Measurements from ENCODE around the gene ZNF597.

The ZNF597 gene, protein sequence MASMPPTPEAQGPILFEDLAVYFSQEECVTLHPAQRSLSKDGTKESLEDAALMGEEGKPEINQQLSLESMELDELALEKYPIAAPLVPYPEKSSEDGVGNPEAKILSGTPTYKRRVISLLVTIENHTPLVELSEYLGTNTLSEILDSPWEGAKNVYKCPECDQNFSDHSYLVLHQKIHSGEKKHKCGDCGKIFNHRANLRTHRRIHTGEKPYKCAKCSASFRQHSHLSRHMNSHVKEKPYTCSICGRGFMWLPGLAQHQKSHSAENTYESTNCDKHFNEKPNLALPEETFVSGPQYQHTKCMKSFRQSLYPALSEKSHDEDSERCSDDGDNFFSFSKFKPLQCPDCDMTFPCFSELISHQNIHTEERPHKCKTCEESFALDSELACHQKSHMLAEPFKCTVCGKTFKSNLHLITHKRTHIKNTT

DNA sequence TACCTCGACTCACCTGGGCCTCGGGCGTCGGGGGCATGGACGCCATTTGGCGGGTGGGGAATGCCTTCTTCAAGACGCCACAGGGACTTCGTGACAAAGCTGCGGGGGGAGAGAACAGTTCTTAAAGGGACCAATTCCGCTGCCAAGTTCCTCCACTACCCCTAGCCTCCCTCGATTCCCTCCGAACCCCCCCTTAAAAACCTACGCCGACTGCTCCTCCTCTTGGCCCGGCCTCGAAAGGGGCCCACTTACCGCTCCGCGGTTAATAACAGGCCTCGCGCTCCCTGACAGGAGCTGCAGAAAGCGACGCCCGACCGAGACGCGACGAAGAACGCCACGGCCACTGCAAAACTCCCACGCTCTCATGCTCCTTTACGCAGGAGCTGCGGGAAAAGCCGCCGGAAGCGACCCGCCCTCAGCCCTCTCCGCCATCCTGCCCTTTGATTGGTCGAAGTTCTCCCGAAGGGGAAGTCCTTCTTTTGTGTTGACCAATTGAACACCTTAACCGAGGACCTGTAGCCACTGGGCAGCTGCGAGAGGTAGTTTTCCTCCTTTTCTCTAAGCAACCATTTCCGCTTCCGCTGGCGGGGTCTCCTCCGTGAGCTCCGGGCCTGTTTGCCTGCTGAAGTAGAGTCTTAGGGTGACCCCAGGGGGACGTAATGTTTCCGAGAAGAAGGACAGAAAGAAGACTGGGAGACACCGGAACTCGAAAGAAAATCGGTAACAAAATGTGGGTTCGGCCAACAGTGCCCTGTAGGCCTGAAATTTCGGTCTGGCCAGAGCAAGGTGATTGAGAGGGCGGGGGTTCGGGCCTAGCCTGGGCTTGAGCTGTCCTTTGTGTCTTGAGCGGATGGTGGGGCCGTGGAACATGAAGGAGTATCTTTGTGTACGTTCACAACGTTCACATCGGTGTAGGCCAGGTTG, at the start of gene ZNF597, which contains the start of gene NAA60:
ZNF597 (minus strand) TSS at position 397 of the 924 bp plus-strand sequence; CDS start at position 46, 351 bp downstream.
NAA60 (plus strand) TSS at position 573 of the 924 bp plus-strand sequence. CDS start 32,548 bp downstream, outside the sequence.
- peaks cover 9% of the 10 kb centered on the region; the same call in 1 of the 2 replicates for H3K79me2 ChIP-seq (ENCODE audit: insufficient read depth, low read length)
- peaks cover 40% of the 10 kb centered on the region for H3K36me3 ChIP-seq (ENCODE audit: insufficient read depth, low read length)

DNA sequence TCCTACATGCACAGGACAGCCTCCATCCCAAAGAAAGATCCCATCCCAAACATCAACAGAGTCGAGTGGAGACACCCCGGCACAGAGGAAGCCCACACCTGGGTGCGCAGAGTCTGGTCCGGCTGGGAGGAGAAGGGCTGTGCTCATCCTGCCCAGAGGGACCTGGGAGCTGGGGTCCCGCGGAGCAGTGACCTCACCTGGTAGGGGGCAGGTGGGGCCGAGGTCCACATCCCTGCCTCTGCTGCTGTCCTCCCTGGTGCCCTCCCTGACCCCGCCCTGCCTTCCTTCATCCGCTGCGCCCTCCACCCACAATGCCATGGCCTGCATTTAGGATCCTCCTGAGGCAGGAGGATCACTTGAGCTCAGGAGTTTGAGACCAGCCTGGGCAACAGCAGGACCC, 49.1 kb upstream of the ZNF597 start:
- TF ChIP-seq, protein P1, sequence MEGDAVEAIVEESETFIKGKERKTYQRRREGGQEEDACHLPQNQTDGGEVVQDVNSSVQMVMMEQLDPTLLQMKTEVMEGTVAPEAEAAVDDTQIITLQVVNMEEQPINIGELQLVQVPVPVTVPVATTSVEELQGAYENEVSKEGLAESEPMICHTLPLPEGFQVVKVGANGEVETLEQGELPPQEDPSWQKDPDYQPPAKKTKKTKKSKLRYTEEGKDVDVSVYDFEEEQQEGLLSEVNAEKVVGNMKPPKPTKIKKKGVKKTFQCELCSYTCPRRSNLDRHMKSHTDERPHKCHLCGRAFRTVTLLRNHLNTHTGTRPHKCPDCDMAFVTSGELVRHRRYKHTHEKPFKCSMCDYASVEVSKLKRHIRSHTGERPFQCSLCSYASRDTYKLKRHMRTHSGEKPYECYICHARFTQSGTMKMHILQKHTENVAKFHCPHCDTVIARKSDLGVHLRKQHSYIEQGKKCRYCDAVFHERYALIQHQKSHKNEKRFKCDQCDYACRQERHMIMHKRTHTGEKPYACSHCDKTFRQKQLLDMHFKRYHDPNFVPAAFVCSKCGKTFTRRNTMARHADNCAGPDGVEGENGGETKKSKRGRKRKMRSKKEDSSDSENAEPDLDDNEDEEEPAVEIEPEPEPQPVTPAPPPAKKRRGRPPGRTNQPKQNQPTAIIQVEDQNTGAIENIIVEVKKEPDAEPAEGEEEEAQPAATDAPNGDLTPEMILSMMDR (IDR thresholded peaks at IDR 0.05; ENCODE audit: low read length): no peak
- Histone ChIP-seq H3K4me1 (ENCODE audit: insufficient read depth, low read length, severe bottlenecking) (no peaks in the 10 kb centered on the region), H3K79me2 (ENCODE audit: insufficient read depth, low read length) (no peaks in the 10 kb centered on the region), H3K4me3 (ENCODE audit: low read depth, low read length, poor library complexity, severe bottlenecking) (no peak overlapping the region), H2AFZ (ENCODE audit: low read length) (no peak overlapping the region), H4K20me1 (ENCODE audit: insufficient read depth, low read length) (no peaks in the 10 kb centered on the region), H3K36me3 (ENCODE audit: insufficient read depth, low read length) (0 out of 2 replicates have a peak, but pooled peaks cover 10% of the 10 kb centered on the region), H3K9me3 (ENCODE audit: low read length) (no peaks in the 10 kb centered on the region), H3K27ac (ENCODE audit: low read depth, low read length, poor library complexity, severe bottlenecking) (no peak overlapping the region), H3K9ac (ENCODE audit: low read length) (no peak overlapping the region), H3F3A (ENCODE audit: insufficient read depth, low read length) (no peaks in the 10 kb centered on the region), H3K9me2 (ENCODE audit: low read depth, low read length) (no peaks in the 10 kb centered on the region), H3K4me2 (ENCODE audit: low read length) (no peak overlapping the region), H3K27me3 (ENCODE audit: insufficient read depth, low read length) (peaks cover 4% of the 10 kb centered on the region; the same call in 1 of the 2 replicates)

More for the DNA sequence above, at the start of gene ZNF597, which contains the start of gene NAA60:
- H3K4me1 ChIP-seq (ENCODE audit: insufficient read depth, low read length, severe bottlenecking): peaks cover 13% of the 10 kb centered on the region
- no peak within 1 kb of the TSS for H3K27ac ChIP-seq (ENCODE audit: low read depth, low read length, poor library complexity, severe bottlenecking)
- peak within 1 kb of the TSS; percentile 86 for H3K4me3 ChIP-seq (ENCODE audit: low read depth, low read length, poor library complexity, severe bottlenecking)
- no peak within 1 kb of the TSS for H2AFZ ChIP-seq (ENCODE audit: low read length)
- H3K4me2 ChIP-seq (ENCODE audit: low read length): peak within 1 kb of the TSS; percentile 75
- no peaks in the 10 kb centered on the region; the same call in 1 of the 2 replicates for H3K27me3 ChIP-seq (ENCODE audit: insufficient read depth, low read length)
- no peaks in the 10 kb centered on the region for H3F3A ChIP-seq (ENCODE audit: insufficient read depth, low read length)
- peak within 1 kb of the TSS; percentile 78 for H3K9ac ChIP-seq (ENCODE audit: low read length)
- H3K9me2 ChIP-seq (ENCODE audit: low read depth, low read length): no peaks in the 10 kb centered on the region
- TF ChIP-seq, protein P1 (IDR thresholded peaks at IDR 0.05; ENCODE audit: low read length): no peak
- TF ChIP-seq EZH2 (IDR thresholded peaks at IDR 0.05; ENCODE audit: borderline replicate concordance, low read length): no peak
- no peaks in the 10 kb centered on the region for H3K9me3 ChIP-seq (ENCODE audit: low read length)
- H4K20me1 ChIP-seq (ENCODE audit: insufficient read depth, low read length): no peaks in the 10 kb centered on the region

DNA sequence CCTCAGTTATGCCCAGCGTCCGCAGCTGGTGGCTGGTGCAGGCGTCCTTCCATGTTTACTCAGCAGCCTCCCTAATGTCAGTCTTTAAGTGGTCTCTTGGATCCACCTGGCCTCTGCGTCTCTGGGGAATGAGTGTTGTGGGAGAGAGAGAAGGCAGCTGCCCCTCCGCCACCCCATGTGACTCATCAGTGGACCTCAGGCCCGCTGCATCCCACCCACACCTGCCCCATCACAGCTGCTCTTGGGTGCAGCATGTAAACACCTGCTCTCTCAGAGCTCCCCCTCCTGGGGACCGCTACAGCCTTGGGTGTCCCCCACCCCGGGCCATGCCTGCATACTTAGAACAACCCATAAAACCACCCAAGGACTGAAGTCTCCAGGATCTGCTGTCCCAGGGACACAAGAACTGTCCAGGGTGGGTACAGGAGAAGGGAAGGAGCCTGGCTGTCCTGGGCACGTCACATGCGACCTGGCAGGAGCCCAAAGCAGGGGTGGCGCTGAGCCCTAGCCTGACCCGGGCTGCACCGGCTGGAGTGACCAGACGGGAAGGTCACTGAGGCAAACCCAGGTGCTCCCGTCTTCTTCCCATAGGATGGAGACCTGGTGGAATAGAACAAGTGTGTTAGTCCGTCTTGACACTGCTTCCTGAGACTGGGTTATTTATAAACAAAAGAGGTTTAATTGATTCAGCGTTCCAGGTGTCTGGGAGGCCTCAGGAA, 47.8 kb upstream of the ZNF597 start:
- H3K9me3 ChIP-seq (ENCODE audit: low read length): no peaks in the 10 kb centered on the region

More for the DNA sequence above, 47.8 kb upstream of the ZNF597 start:
- H3K9me2 ChIP-seq (ENCODE audit: low read depth, low read length): no peaks in the 10 kb centered on the region
- no peak overlapping the region for H3K27ac ChIP-seq (ENCODE audit: low read depth, low read length, poor library complexity, severe bottlenecking)
- no peaks in the 10 kb centered on the region for H3F3A ChIP-seq (ENCODE audit: insufficient read depth, low read length)
- no peaks in the 10 kb centered on the region for H3K79me2 ChIP-seq (ENCODE audit: insufficient read depth, low read length)
- no peak overlapping the region for H2AFZ ChIP-seq (ENCODE audit: low read length)
- no peak overlapping the region for H3K9ac ChIP-seq (ENCODE audit: low read length)
- peaks cover 4% of the 10 kb centered on the region; the same call in 1 of the 2 replicates for H3K27me3 ChIP-seq (ENCODE audit: insufficient read depth, low read length)
- peaks cover 20% of the 10 kb centered on the region for H3K36me3 ChIP-seq (ENCODE audit: insufficient read depth, low read length)
- no peak overlapping the region for H3K4me3 ChIP-seq (ENCODE audit: low read depth, low read length, poor library complexity, severe bottlenecking)
- TF ChIP-seq, protein P1 (IDR thresholded peaks at IDR 0.05; ENCODE audit: low read length): peak; percentile 44; the same call in 1 of the 2 replicates
- no peak for TF ChIP-seq EZH2 (IDR thresholded peaks at IDR 0.05; ENCODE audit: borderline replicate concordance, low read length)
- H3K4me1 ChIP-seq (ENCODE audit: insufficient read depth, low read length, severe bottlenecking): no peaks in the 10 kb centered on the region
- no peak overlapping the region for H3K4me2 ChIP-seq (ENCODE audit: low read length)
- H4K20me1 ChIP-seq (ENCODE audit: insufficient read depth, low read length): no peaks in the 10 kb centered on the region
